HCT116 (cell line): ENCODE data around the gene RHCG. TPM values are rescaled to one million over a fixed set of nuclear protein-coding genes. Genes with fewer than 3 reads are reported as not detected.

ENCODE experiments used
- ATAC-seq: fragments of 200-7000 bp; cut with Tn5 transposase; 2 replicates; pipeline ENCODE4 v1.9.1; 2020; ENCODE audit warnings: mild to moderate bottlenecking, moderate library complexity
- BruUV-seq: library from RNA; stranded (reverse); fragments of 400-500 nt; replicated peaks from 2 replicates; lab custom pipeline; 2021; lab: Mats Ljungman, UMichigan
- CTCF ChIA-PET: fragments of 300-600 bp; sonication (Branson Sonifier 250); formaldehyde crosslinking; loops from one replicate; lab custom pipeline; 2021; ENCODE audit warnings: antibody characterized with exemption; lab: Charles Lee
- POLR2A ChIA-PET: fragments of 300-600, 350-600 bp; sonication (Branson Sonifier 250); formaldehyde crosslinking; loops from one replicate; lab custom pipeline; 2021; ENCODE audit warnings: antibody characterized with exemption; lab: Charles Lee
- RAD21 ChIA-PET, 2 experiments: fragments of 300-600 bp; sonication (Branson Sonifier 250); formaldehyde crosslinking; loops; one replicate each; lab custom pipeline; 2023; ENCODE audit warnings: low total read pairs in 2 of 2; ENCODE audit not compliant: uncharacterized antibody in 2 of 2, unreplicated experiment in 2 of 2, low non-redundant PET in 1 of 2; lab: Charles Lee
- DNase-seq: peaks from one replicate; pipeline ENCODE4 v3.0.0-alpha.2; 2010; ENCODE audit warnings: low read depth, low spot score
- H2AFZ ChIP-seq: fragments of 200-600 bp; shearing (Covaris generic), sonication (generic); 2 replicates; pipeline ENCODE4 v1.6.1; 2017; ENCODE audit warnings: low read depth, mixed run types, mixed read lengths, antibody characterized with exemption, low read length; ENCODE audit not compliant: poor library complexity, severe bottlenecking
- H3K27ac ChIP-seq: 2 replicates; pipeline ENCODE4 v1.5.1; 2012; ENCODE audit warnings: low read depth, low read length
- H3K27me3 ChIP-seq: fragments of 200-600 bp; sonication (generic); 2 replicates; pipeline ENCODE4 v1.6.1; 2016; ENCODE audit warnings: mixed run types, low read length, mixed read lengths; ENCODE audit not compliant: insufficient read depth
- H3K36me3 ChIP-seq, 2 experiments: fragments of 200-500 bp in 1 of 2; fragments of 200-600 bp in 1 of 2; sonication (Bioruptor generic) in 1 of 2; sonication (generic) in 1 of 2; 2 replicates each; pipeline versions ENCODE4 v1.5.1 to v1.6.1; 2014 to 2016; ENCODE audit warnings: low read length in 2 of 2, inconsistent platforms in 1 of 2, mixed read lengths in 1 of 2, mixed run types in 1 of 2; ENCODE audit not compliant: insufficient read depth in 2 of 2, control insufficient read depth in 1 of 2
- H3K4me1 ChIP-seq, 2 experiments: fragments of 200-600 bp in 1 of 2; sonication (generic) in 1 of 2; 2 replicates each; pipeline versions ENCODE4 v1.5.1 to v1.6.1; 2012 to 2017; ENCODE audit warnings: low read length in 2 of 2, inconsistent platforms in 1 of 2, mild to moderate bottlenecking in 1 of 2, mixed read lengths in 1 of 2, mixed run types in 1 of 2, moderate library complexity in 1 of 2; ENCODE audit not compliant: insufficient read depth in 2 of 2, control insufficient read depth in 1 of 2
- H3K4me2 ChIP-seq: fragments of 200-600 bp; sonication (generic); 2 replicates; pipeline ENCODE4 v1.6.1; 2017; ENCODE audit warnings: mixed run types, low read length, mixed read lengths
- H3K4me3 ChIP-seq, 2 experiments: fragments of 200-600 bp in 1 of 2; sonication (generic) in 1 of 2; replicated peaks in 1 of 2; 2 replicates each; pipeline ENCODE4 v1.5.1; 2011 to 2016; ENCODE audit warnings: low read length in 2 of 2, control low read depth in 1 of 2, low read depth in 1 of 2, mild to moderate bottlenecking in 1 of 2, mixed read lengths in 1 of 2, mixed run types in 1 of 2
- H3K79me2 ChIP-seq: fragments of 200-600 bp; sonication (generic); 2 replicates; pipeline ENCODE4 v1.6.1; 2017; ENCODE audit warnings: mild to moderate bottlenecking, mixed run types, low read length, moderate library complexity, mixed read lengths; ENCODE audit not compliant: insufficient read depth
- H3K9ac ChIP-seq: fragments of 200-600 bp; sonication (generic); 2 replicates; pipeline ENCODE4 v1.6.1; 2016; ENCODE audit warnings: low read length, mixed read lengths
- H3K9me2 ChIP-seq: fragments of 200-600 bp; sonication (generic), shearing (Covaris generic); 2 replicates; pipeline ENCODE4 v1.6.1; 2017; ENCODE audit warnings: mixed run types, mild to moderate bottlenecking, moderate library complexity; ENCODE audit not compliant: insufficient read depth
- H3K9me3 ChIP-seq, 2 experiments: fragments of 200-500 bp in 1 of 2; fragments of 200-600 bp in 1 of 2; sonication (Bioruptor generic) in 1 of 2; sonication (generic) in 1 of 2; 2 replicates each; pipeline ENCODE4 v1.6.1; 2014 to 2017; ENCODE audit warnings: low read length in 2 of 2, mixed read lengths in 2 of 2, inconsistent platforms in 1 of 2, low read depth in 1 of 2, mild to moderate bottlenecking in 1 of 2, mixed run types in 1 of 2, moderate library complexity in 1 of 2; ENCODE audit not compliant: control insufficient read depth in 1 of 2, insufficient read depth in 1 of 2
- H4K20me1 ChIP-seq: fragments of 200-600 bp; sonication (generic), shearing (Covaris generic); 2 replicates; pipeline ENCODE4 v1.6.1; 2017; ENCODE audit warnings: mixed run types, mild to moderate bottlenecking, moderate library complexity; ENCODE audit not compliant: insufficient read depth
- ATF3 ChIP-seq: IDR thresholded peaks from 2 replicates; pipeline ENCODE4 v1.6.1; 2012
- CBX3 ChIP-seq: IDR thresholded peaks from 2 replicates; pipeline ENCODE4 v1.6.1; 2012; ENCODE audit warnings: low read depth
- CEBPB ChIP-seq: IDR thresholded peaks from 2 replicates; pipeline ENCODE4 v1.6.1; 2012; ENCODE audit warnings: low read depth
- CTCF ChIP-seq, 3 experiments: fragments of 200-600 bp in 1 of 3; sonication (generic) in 1 of 3; IDR thresholded peaks in 2 of 3; conservative IDR thresholded peaks in 1 of 3; 2 replicates each; pipeline ENCODE4 v1.5.1; 2012 to 2017; ENCODE audit warnings: low read depth in 2 of 3, low read length in 2 of 3, antibody characterized with exemption in 1 of 3, borderline replicate concordance in 1 of 3, control low read depth in 1 of 3, mild to moderate bottlenecking in 1 of 3, mixed read lengths in 1 of 3, mixed run types in 1 of 3, moderate library complexity in 1 of 3; ENCODE audit not compliant: insufficient read depth in 1 of 3
- ELF1 ChIP-seq: IDR thresholded peaks from 2 replicates; pipeline ENCODE4 v1.6.1; 2012; ENCODE audit warnings: low read depth, borderline replicate concordance
- EZH2 ChIP-seq: fragments of 200-600 bp; sonication (generic); IDR thresholded peaks from 2 replicates; pipeline ENCODE4 v1.6.1; 2017; ENCODE audit warnings: antibody characterized with exemption, mixed run types
- EZH2phosphoT487 ChIP-seq: fragments of 200-600 bp; IDR thresholded peaks from 2 replicates; pipeline ENCODE4 v1.6.1; 2018; ENCODE audit warnings: antibody characterized with exemption, borderline replicate concordance
- JUND ChIP-seq: IDR thresholded peaks from 2 replicates; pipeline ENCODE4 v1.6.1; 2012
- MAX ChIP-seq: IDR thresholded peaks from 2 replicates; pipeline ENCODE4 v1.6.1; 2012
- POLR2A ChIP-seq: IDR thresholded peaks from 2 replicates; pipeline ENCODE4 v1.7.0; 2011; ENCODE audit warnings: borderline replicate concordance; ENCODE audit not compliant: insufficient read depth, insufficient read length; ENCODE audit errors: extremely low read depth
- RAD21 ChIP-seq: IDR thresholded peaks from 2 replicates; pipeline ENCODE4 v1.6.1; 2012; ENCODE audit warnings: low read depth, mild to moderate bottlenecking
- REST ChIP-seq: IDR thresholded peaks from 2 replicates; pipeline ENCODE4 v1.6.1; 2012; ENCODE audit warnings: low read depth
- SP1 ChIP-seq: IDR thresholded peaks from 2 replicates; pipeline ENCODE4 v1.6.1; 2012; ENCODE audit warnings: low read depth
- YY1 ChIP-seq: IDR thresholded peaks from 2 replicates; pipeline ENCODE4 v1.6.1; 2011; ENCODE audit warnings: low read length, low read depth, moderate library complexity, mild to moderate bottlenecking; ENCODE audit not compliant: insufficient replicate concordance; ENCODE audit errors: extremely low read depth
- ZBTB33 ChIP-seq: IDR thresholded peaks from 2 replicates; pipeline ENCODE4 v1.6.1; 2011; ENCODE audit warnings: mild to moderate bottlenecking, low read length, moderate library complexity; ENCODE audit not compliant: insufficient replicate concordance; ENCODE audit errors: extremely low read depth
- ZFX ChIP-seq: fragments of 450-650 bp; IDR thresholded peaks from 2 replicates; pipeline ENCODE4 v1.6.1; 2017
- ZNF274 ChIP-seq: fragments of 200-500 bp; sonication (Bioruptor generic); IDR thresholded peaks from 2 replicates; pipeline ENCODE4 v1.6.1; 2014; ENCODE audit warnings: mild to moderate bottlenecking, low read depth, low read length, inconsistent platforms
- intact Hi-C: fragments of 100-400 bp; cut with micrococcal nuclease; formaldehyde crosslinking; loops from 2 replicates; pipeline ENCODE4 v1.10.0; 2022
- total RNA-seq: library from RNA; stranded (reverse); gene quantifications from one replicate; pipeline ENCODE4 v1.2.1, GENCODE V29; 2021; ENCODE audit not compliant: unreplicated experiment

Gene RHCG
- total RNA-seq, 1 experiment from 2014 or later: not detected

GRCh38 chr15:89446255-89446891, 50.0 kb downstream of the RHCG start:
- no peak overlapping the region for H2AFZ ChIP-seq
- ChIA-PET POLR2A (no interaction called here), CTCF (interaction anchor here (0.9 to 1.4 kb wide), 2 partner anchors 16 to 88 kb away, joined by 3 to 5 read pairs; no protein-coding TSS in a partner anchor), RAD21 (no interaction called here)
- no peak overlapping the region for H3K4me2 ChIP-seq
- no peak overlapping the region for H3K9ac ChIP-seq
- no TSS peak for BruUV-seq
- H3K4me3 ChIP-seq: no peak overlapping the region
- H3K9me2 ChIP-seq: no peaks in the 10 kb centered on the region
- no peaks in the 10 kb centered on the region for H3K27me3 ChIP-seq
- no peak for ATAC-seq
- H3K79me2 ChIP-seq: no peaks in the 10 kb centered on the region
- intact Hi-C loops: no loop called here
- H3K4me1 ChIP-seq: peaks cover 0 to 2% of the 10 kb centered on the region in 2 experiments; a peak in 1 of 4 replicates
- H3K27ac ChIP-seq: no peak overlapping the region
- no peaks in the 10 kb centered on the region for H3K9me3 ChIP-seq
- DNase-seq: no peak
- no peaks in the 10 kb centered on the region for H4K20me1 ChIP-seq
- H3K36me3 ChIP-seq: no peaks in the 10 kb centered on the region
- TF ChIP-seq RAD21 (no peak), REST (no peak), EZH2 (no peak), MAX (no peak), ZFX (no peak), EZH2phosphoT487 (no peak), ATF3 (no peak), CTCF (IDR thresholded peaks at IDR 0.05 in 2 of 3, conservative IDR thresholded peaks at IDR 0.05 in 1 of 3; ENCODE audit: borderline replicate concordance in 1 of 3, insufficient read depth in 1 of 3, low read depth in 2 of 3, low read length in 2 of 3) (no peak), ZNF274 (no peak), JUND (no peak), CEBPB (no peak), CBX3 (no peak), POLR2A (no peak), ZBTB33 (no peak), ELF1 (no peak), SP1 (no peak), YY1 (no peak)
